Heart left ventricle (tissue), 13 donors: Measurements from ENCODE around the gene DDO.

ENCODE experiments used
- CTCF ChIP-seq, 12 donors: fragments of 200-600 bp; sonication (generic) in 4 of 12; IDR thresholded peaks; one replicate each; pipeline versions ENCODE4 v1.5.0 to v1.8.0; 2018 to 2022; ENCODE audit warnings: antibody characterized with exemption in 12 of 12, mild to moderate bottlenecking in 5 of 12
- POLR2A ChIP-seq, 2 donors: fragments of 450-650 bp; IDR thresholded peaks; one replicate each; pipeline ENCODE4 v1.6.1; 2017; ENCODE audit warnings: antibody characterized with exemption in 2 of 2, mild to moderate bottlenecking in 2 of 2, moderate library complexity in 2 of 2
- donor health status: ischemic (EF 13 %, LVEDD 7.1; RV severe dilation, severe dysfunction).
- donor health status: DM: no; HTN: yes; CAD: no.
- donor health status: DM: no; HTN: no; CAD: no.
- donor health status: ischemic (EF 25% LVEDD 6.9; RV normal size, moderate dysfunction).
- donor health status: ischemic (EF 25% LVEDD 5.7; RV mildly dilated, moderate dysfunction).
- donor health status: ischemic (EF 35%, LVEDD 5.7; RV mildly dilated, moderate dysfunction).
- donor health status: nonischemic (EF 11% LVEDD 7.7; RV severe dilation, severe dysfunction).
- donor health status: DM: yes; HTN: yes; CAD: no.
- donor health status: PGD.
- donor health status: ischemic (EF 29% LVEDD 5.4; RV normal size, mild dysfunction).
- donor health status: nonischemic (EF 23%, LVEDD 6.1; RV moderate dilation, normal function).

GRCh38 chr6:110461376-110461775 lies 46.0 kb upstream of the DDO start:
- TF ChIP-seq POLR2A (IDR thresholded peaks at IDR 0.05) = no peak
- TF ChIP-seq CTCF (IDR thresholded peaks at IDR 0.05) = no peak
